CD4-positive, alpha-beta T cell treated with Interleukin-4 for 1 hour (primary cell): ENCODE measurements around the gene LMOD2.

Experiments used
- DNase-seq, 2 donors: peaks; one replicate each; pipeline ENCODE4 v3.0.0-alpha.2; 2020 to 2022

Gene LMOD2

GRCh38 chr7:123640583-123640982 is 15.1 kb upstream of the LMOD2 start:
- no peak for DNase-seq

GRCh38 chr7:123641901-123642300 is 13.8 kb upstream of the LMOD2 start:
- no peak for DNase-seq

GRCh38 chr7:123643495-123644441 is 11.9 kb upstream of the LMOD2 start:
- no peak for DNase-seq

GRCh38 chr7:123645516-123645915 is 10.2 kb upstream of the LMOD2 start:
- DNase-seq = no peak

GRCh38 chr7:123647106-123647730 is 8.4 kb upstream of the LMOD2 start:
- no peak for DNase-seq

- DNase-seq = no peak
Observed at GRCh38 chr7:123649964-123650363, 5.7 kb upstream of the LMOD2 start.

- no peak for DNase-seq
Observed at GRCh38 chr7:123650595-123650994, 5.1 kb upstream of the LMOD2 start.

GRCh38 chr7:123652406-123652805 is 3.3 kb upstream of the LMOD2 start:
- no peak for DNase-seq

GRCh38 chr7:123653162-123653561 is 2.5 kb upstream of the LMOD2 start:
- DNase-seq = no peak

- no peak for DNase-seq
Observed at GRCh38 chr7:123656544-123657303, 1.1 kb downstream of the LMOD2 start.

GRCh38 chr7:123657304-123657685 is 1.6 kb downstream of the LMOD2 start:
- no peak for DNase-seq

GRCh38 chr7:123658023-123658422 is 2.4 kb downstream of the LMOD2 start:
- DNase-seq = no peak

- DNase-seq = no peak
Observed at GRCh38 chr7:123660514-123661354, 5.1 kb downstream of the LMOD2 start.

- DNase-seq = no peak
Observed at GRCh38 chr7:123661765-123662164, 6.1 kb downstream of the LMOD2 start.

- no peak for DNase-seq
Observed at GRCh38 chr7:123662293-123662692, 6.6 kb downstream of the LMOD2 start.

- no peak for DNase-seq
Observed at GRCh38 chr7:123662755-123663154, 7.1 kb downstream of the LMOD2 start.

GRCh38 chr7:123663200-123663599 is 7.5 kb downstream of the LMOD2 start:
- DNase-seq = no peak

GRCh38 chr7:123665157-123665556 is 9.5 kb downstream of the LMOD2 start:
- DNase-seq = no peak

- DNase-seq = no peak
Observed at GRCh38 chr7:123665896-123666295, 10.2 kb downstream of the LMOD2 start.

- no peak for DNase-seq
Observed at GRCh38 chr7:123666492-123666891, 10.8 kb downstream of the LMOD2 start.

- DNase-seq = no peak
Observed at GRCh38 chr7:123669485-123669884, 13.8 kb downstream of the LMOD2 start.

- no peak for DNase-seq
Observed at GRCh38 chr7:123673137-123673732, 17.6 kb downstream of the LMOD2 start.
